ENCODE data around the gene PRKG1.
"Not testable (repeated sequence)": the region's sequence is repeated elsewhere in the genome, so short reads cannot be mapped to it uniquely, and the experiment has no call there.

GRCh38 chr10:51267980-51268570 lies 193.8 kb downstream of the PRKG1 start:
- TF ChIP-seq EZH2 (IDR thresholded peaks at IDR 0.05; ENCODE audit: insufficient read depth, poor library complexity, severe bottlenecking); EZH2phosphoT487 (IDR thresholded peaks at IDR 0.05; ENCODE audit: insufficient read depth, low read depth): not testable (repeated sequence)

Measured in GM23248 (cell line).